IMR-90 (cell line): ENCODE measurements around the gene CDC42EP2. TPM values are rescaled to one million over a fixed set of nuclear protein-coding genes. Genes with fewer than 3 reads are reported as not detected.

Experiments used
- ATAC-seq: fragments of 200-7000 bp; cut with Tn5 transposase; 2 replicates; pipeline ENCODE4 v1.9.1; 2020; ENCODE audit warnings: low read depth, mild to moderate bottlenecking, moderate library complexity
- BruUV-seq: library from RNA; stranded (reverse); fragments of 400-500 nt; replicated peaks from 2 replicates; lab custom pipeline; 2021; lab: Mats Ljungman, UMichigan
- CTCF ChIA-PET: fragments of 300-600 bp; formaldehyde crosslinking; extraction: SDS; loops from one replicate; lab custom pipeline; 2021; ENCODE audit warnings: antibody characterized with exemption; lab: Yijun Ruan, JAX
- POLR2A ChIA-PET: fragments of 300-600 bp; sonication (Branson Sonifier 250); formaldehyde crosslinking; loops from one replicate; lab custom pipeline; 2022; ENCODE audit warnings: antibody characterized with exemption; ENCODE audit not compliant: unreplicated experiment; lab: Charles Lee
- DNase-seq: peaks from one replicate; pipeline ENCODE4 v3.0.0; 2013
- H2AFZ ChIP-seq: replicated peaks from 2 replicates; pipeline ENCODE3; 2013; ENCODE audit warnings: low read length, mild to moderate bottlenecking; ENCODE audit not compliant: poor library complexity
- H2AK5ac ChIP-seq: 2 replicates; pipeline ENCODE4 v1.6.1; 2013; ENCODE audit warnings: low read depth, low read length, inconsistent platforms
- H2AK9ac ChIP-seq: replicated peaks from 2 replicates; pipeline ENCODE3; 2013; ENCODE audit warnings: mild to moderate bottlenecking, low read depth, low read length, moderate library complexity; ENCODE audit not compliant: poor library complexity
- H2BK120ac ChIP-seq: 2 replicates; pipeline ENCODE4 v1.6.1; 2013; ENCODE audit warnings: low read depth, low read length, inconsistent platforms
- H2BK15ac ChIP-seq: 3 replicates; pipeline ENCODE4 v1.6.1; 2013; ENCODE audit warnings: low read depth, low read length, inconsistent platforms
- H2BK20ac ChIP-seq: 2 replicates; pipeline ENCODE4 v1.6.1; 2013; ENCODE audit warnings: low read depth, mild to moderate bottlenecking, inconsistent platforms, low read length, moderate library complexity
- H2BK5ac ChIP-seq: 2 replicates; pipeline ENCODE4 v1.6.1; 2013; ENCODE audit warnings: mild to moderate bottlenecking, low read depth, low read length, inconsistent platforms; ENCODE audit not compliant: poor library complexity, severe bottlenecking
- H3K14ac ChIP-seq: replicated peaks from 2 replicates; pipeline ENCODE4 v1.6.1; 2013; ENCODE audit warnings: low read depth, low read length, inconsistent platforms
- H3K18ac ChIP-seq: 2 replicates; pipeline ENCODE4 v1.6.1; 2013; ENCODE audit warnings: low read depth, low read length, control low read depth
- H3K23ac ChIP-seq: 2 replicates; pipeline ENCODE4 v1.6.1; 2013; ENCODE audit warnings: low read depth, low read length, inconsistent platforms
- H3K27ac ChIP-seq: 2 replicates; pipeline ENCODE4 v1.5.1; 2013; ENCODE audit warnings: mild to moderate bottlenecking, control low read depth, low read length; ENCODE audit not compliant: insufficient read depth
- H3K27me3 ChIP-seq: 2 replicates; pipeline ENCODE4 v1.6.1; 2013; ENCODE audit warnings: low read length; ENCODE audit not compliant: control insufficient read depth, insufficient read depth
- H3K36me3 ChIP-seq: 2 replicates; pipeline ENCODE4 v1.6.1; 2013; ENCODE audit warnings: low read length, mixed read lengths; ENCODE audit not compliant: control insufficient read depth, insufficient read depth
- H3K4ac ChIP-seq: 2 replicates; pipeline ENCODE4 v1.6.1; 2013; ENCODE audit warnings: low read depth, low read length, inconsistent platforms
- H3K4me1 ChIP-seq: 2 replicates; pipeline ENCODE4 v1.6.1; 2013; ENCODE audit warnings: low read length, mixed read lengths; ENCODE audit not compliant: control insufficient read depth, insufficient read depth
- H3K4me2 ChIP-seq: 2 replicates; pipeline ENCODE4 v1.6.1; 2013; ENCODE audit warnings: low read depth, mild to moderate bottlenecking, control low read depth, low read length, moderate library complexity
- H3K4me3 ChIP-seq: 2 replicates; pipeline ENCODE4 v1.5.1; 2013; ENCODE audit warnings: low read depth, mild to moderate bottlenecking, control low read depth, low read length, moderate library complexity; ENCODE audit not compliant: insufficient read depth
- H3K56ac ChIP-seq: 2 replicates; pipeline ENCODE4 v1.6.1; 2013; ENCODE audit warnings: low read length, inconsistent platforms; ENCODE audit not compliant: insufficient read depth; ENCODE audit errors: extremely low read depth
- H3K79me1 ChIP-seq, 2 experiments: 2 replicates each; pipeline ENCODE4 v1.6.1; 2013; ENCODE audit warnings: low read length in 2 of 2, inconsistent platforms in 1 of 2, low read depth in 1 of 2
- H3K9ac ChIP-seq: 2 replicates; pipeline ENCODE4 v1.6.1; 2013; ENCODE audit warnings: low read depth, low read length, control low read depth
- H3K9me1 ChIP-seq: 2 replicates; pipeline ENCODE4 v1.6.1; 2013; ENCODE audit warnings: low read length, inconsistent platforms; ENCODE audit not compliant: insufficient read depth
- H3K9me3 ChIP-seq: 2 replicates; pipeline ENCODE4 v1.6.1; 2013; ENCODE audit warnings: low read length; ENCODE audit not compliant: control insufficient read depth, insufficient read depth
- H4K20me1 ChIP-seq: 2 replicates; pipeline ENCODE4 v1.6.1; 2013; ENCODE audit warnings: low read length, inconsistent platforms; ENCODE audit not compliant: insufficient read depth
- H4K5ac ChIP-seq: 2 replicates; pipeline ENCODE4 v1.6.1; 2013; ENCODE audit warnings: mild to moderate bottlenecking, low read depth, low read length, control low read depth
- H4K8ac ChIP-seq, 2 experiments: 2 replicates each; pipeline ENCODE4 v1.6.1; 2013; ENCODE audit warnings: low read depth in 2 of 2, low read length in 2 of 2, control low read depth in 1 of 2, inconsistent platforms in 1 of 2
- H4K91ac ChIP-seq: 2 replicates; pipeline ENCODE4 v1.6.1; 2013; ENCODE audit warnings: low read depth, low read length, inconsistent platforms; ENCODE audit not compliant: insufficient read depth
- CEBPB ChIP-seq: IDR thresholded peaks from 2 replicates; pipeline ENCODE4 v1.6.1; 2012; ENCODE audit warnings: low read depth, low read length, improper control_type of control experiment
- CHD1 ChIP-seq: IDR thresholded peaks from 2 replicates; pipeline ENCODE4 v1.6.1; 2012; ENCODE audit warnings: low read depth, low read length, improper control_type of control experiment
- FOS ChIP-seq: fragments of 150-350 bp; IDR thresholded peaks from 2 replicates; pipeline ENCODE4 v1.6.1; 2016; ENCODE audit warnings: low read depth, low read length
- MXI1 ChIP-seq: IDR thresholded peaks from 2 replicates; pipeline ENCODE4 v1.6.1; 2012; ENCODE audit warnings: low read depth, mild to moderate bottlenecking, low read length, moderate library complexity, borderline replicate concordance
- NFE2L2 ChIP-seq: fragments of 150-350 bp; IDR thresholded peaks from 2 replicates; pipeline ENCODE4 v1.6.1; 2016; ENCODE audit warnings: low read depth, mild to moderate bottlenecking, low read length
- RCOR1 ChIP-seq: IDR thresholded peaks from 2 replicates; pipeline ENCODE4 v1.6.1; 2012; ENCODE audit warnings: mild to moderate bottlenecking, low read length, improper control_type of control experiment; ENCODE audit not compliant: insufficient replicate concordance
- RFX5 ChIP-seq: IDR thresholded peaks from 2 replicates; pipeline ENCODE4 v1.8.0; 2012; ENCODE audit warnings: low read depth, mild to moderate bottlenecking, low read length, moderate library complexity
- WGBS, 2 experiments: methylation state at CpG; one replicate each; pipeline versions ENCODE4 v1.1.5 to v1.1.7; 2013; ENCODE audit warnings: missing lambda C conversion rate in 2 of 2; ENCODE audit not compliant: insufficient read length in 1 of 2; ENCODE audit errors: extremely low coverage in 2 of 2; 5-methylcytosine and 5-hydroxymethylcytosine counted together
- dilution Hi-C: fragments of 300-500 bp; cut with HindIII; formaldehyde crosslinking; loops from one replicate; pipeline ENCODE4 v1.14.3; 2018; ENCODE audit warnings: low sequenced_read_pairs; ENCODE audit not compliant: unreplicated experiment
- in situ Hi-C: fragments of 300-500 bp; cut with MboI; formaldehyde crosslinking; loops from 3 replicates; pipeline ENCODE4 v1.14.3; 2019; ENCODE audit warnings: low sequenced_read_pairs, inconsistent platforms, mixed read lengths
- intact Hi-C: fragments of 100-400 bp; cut with micrococcal nuclease; formaldehyde crosslinking; loops from 2 replicates; pipeline ENCODE4 v1.10.0; 2022
- polyA plus RNA-seq, 3 experiments: library from polyadenylated mRNA; depleted of rRNA; stranded (reverse); fragments of >200 nt; gene quantifications; 2 replicates each; pipeline ENCODE4 v1.2.3, GENCODE V29; 2012; ENCODE audit warnings: low replicate concordance in 1 of 3
- total RNA-seq: library from RNA; depleted of rRNA; stranded (reverse); fragments of >200 nt; gene quantifications from 2 replicates; pipeline ENCODE4 v1.2.3, GENCODE V29; 2012
- TF ChIP-seq, protein P1 (sequence below): fragments of 150-350 bp; IDR thresholded peaks from 2 replicates; pipeline ENCODE4 v1.6.1; 2016; ENCODE audit warnings: low read depth, mild to moderate bottlenecking, low read length, moderate library complexity, borderline replicate concordance
- TF ChIP-seq, protein P2 (sequence below): fragments of 150-350 bp; IDR thresholded peaks from 2 replicates; pipeline ENCODE4 v1.6.1; 2017; ENCODE audit warnings: mild to moderate bottlenecking, antibody characterized with exemption, low read length, low read depth

Gene CDC42EP2
- total and polyA plus RNA-seq, 2 of the 4 experiments (the other 2 are of a cell fraction): 5.2 to 27.5 TPM

DNA sequence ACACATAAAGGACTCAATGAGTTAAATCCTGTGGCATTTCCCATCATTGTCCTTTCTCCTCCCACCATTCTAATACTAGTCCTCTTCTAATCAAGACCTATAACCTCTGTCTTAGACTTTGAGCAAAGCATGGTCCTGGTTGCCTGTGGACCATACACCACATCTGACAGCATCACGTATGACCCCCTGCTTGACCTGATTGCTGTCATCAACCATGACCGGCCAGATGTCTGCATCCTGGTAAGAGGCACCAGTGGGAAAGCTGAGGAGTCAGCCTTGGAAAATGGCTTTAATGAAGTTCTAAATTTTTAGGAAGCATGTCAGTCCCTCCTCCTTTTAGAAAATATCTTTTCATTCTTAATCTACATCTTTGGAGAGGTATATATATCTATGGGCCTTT, 27.1 kb upstream of the CDC42EP2 start:
- POLR2A ChIA-PET: no interaction called here
- ATAC-seq (no peak), DNase-seq (peak; percentile 51)
- BruUV-seq: no TSS peak
- no peaks in the 10 kb centered on the region for H3K27me3 ChIP-seq
- H2BK120ac ChIP-seq: no peak overlapping the region
- H2AK5ac ChIP-seq: peak overlapping the region; percentile 54; the same call in 1 of the 2 replicates
- no peak overlapping the region for H4K91ac ChIP-seq
- peaks cover 4% of the 10 kb centered on the region for H3K36me3 ChIP-seq
- no peak overlapping the region for H3K4me2 ChIP-seq
- no peak overlapping the region for H3K56ac ChIP-seq
- in situ Hi-C loops (no loop called here), dilution Hi-C loops (no loop called here), intact Hi-C loops (no loop called here)
- H3K79me1 ChIP-seq: peaks cover 2 to 23% of the 10 kb centered on the region in 2 experiments
- no CpG with 5 or more reads among the region's 2 CpGs for WGBS, 2 experiments
- H4K8ac ChIP-seq: no peak overlapping the region
- H3K4ac ChIP-seq: no peak overlapping the region
- H3K23ac ChIP-seq: no peak overlapping the region
- H3K27ac ChIP-seq: no peak overlapping the region
- no peak overlapping the region for H2BK5ac ChIP-seq
- no peak overlapping the region for H2AFZ ChIP-seq
- H3K4me1 ChIP-seq: peaks cover 10% of the 10 kb centered on the region
- CTCF ChIA-PET: interaction anchor here (5.4 kb wide), 1 partner anchor 29 kb away, joined by 44 read pairs; the partner anchor contains the start of gene CDC42EP2
- H2BK20ac ChIP-seq: no peak overlapping the region
- no peak overlapping the region for H3K18ac ChIP-seq
- TF ChIP-seq CHD1 (no peak), FOS (no peak), MXI1 (no peak), RCOR1 (no peak), CEBPB (no peak), NFE2L2 (no peak), RFX5 (no peak)
- TF ChIP-seq, protein P1, sequence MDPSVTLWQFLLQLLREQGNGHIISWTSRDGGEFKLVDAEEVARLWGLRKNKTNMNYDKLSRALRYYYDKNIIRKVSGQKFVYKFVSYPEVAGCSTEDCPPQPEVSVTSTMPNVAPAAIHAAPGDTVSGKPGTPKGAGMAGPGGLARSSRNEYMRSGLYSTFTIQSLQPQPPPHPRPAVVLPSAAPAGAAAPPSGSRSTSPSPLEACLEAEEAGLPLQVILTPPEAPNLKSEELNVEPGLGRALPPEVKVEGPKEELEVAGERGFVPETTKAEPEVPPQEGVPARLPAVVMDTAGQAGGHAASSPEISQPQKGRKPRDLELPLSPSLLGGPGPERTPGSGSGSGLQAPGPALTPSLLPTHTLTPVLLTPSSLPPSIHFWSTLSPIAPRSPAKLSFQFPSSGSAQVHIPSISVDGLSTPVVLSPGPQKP: no peak
- TF ChIP-seq, protein P2, sequence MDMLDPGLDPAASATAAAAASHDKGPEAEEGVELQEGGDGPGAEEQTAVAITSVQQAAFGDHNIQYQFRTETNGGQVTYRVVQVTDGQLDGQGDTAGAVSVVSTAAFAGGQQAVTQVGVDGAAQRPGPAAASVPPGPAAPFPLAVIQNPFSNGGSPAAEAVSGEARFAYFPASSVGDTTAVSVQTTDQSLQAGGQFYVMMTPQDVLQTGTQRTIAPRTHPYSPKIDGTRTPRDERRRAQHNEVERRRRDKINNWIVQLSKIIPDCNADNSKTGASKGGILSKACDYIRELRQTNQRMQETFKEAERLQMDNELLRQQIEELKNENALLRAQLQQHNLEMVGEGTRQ: no peak
- H4K20me1 ChIP-seq: no peaks in the 10 kb centered on the region
- H2AK9ac ChIP-seq: no peak overlapping the region
- H3K9me3 ChIP-seq: no peaks in the 10 kb centered on the region
- peaks cover 11% of the 10 kb centered on the region for H3K9me1 ChIP-seq
- no peak overlapping the region for H3K4me3 ChIP-seq
- no peak overlapping the region for H3K14ac ChIP-seq
- H3K9ac ChIP-seq: no peak overlapping the region
- H4K5ac ChIP-seq: no peak overlapping the region
- no peak overlapping the region for H2BK15ac ChIP-seq
